ENCODE measurements around the gene KRTAP5-8. TPM values are rescaled to one million over a fixed set of nuclear protein-coding genes. Genes with fewer than 3 reads are reported as not detected.
A peak's percentile ranks its signal among the peaks of the same experiment; 100 is the strongest.

The KRTAP5-8 gene
- total RNA-seq, 6 experiments from 2014 or later, result 0.24 TPM; not detected in 5

DNA sequence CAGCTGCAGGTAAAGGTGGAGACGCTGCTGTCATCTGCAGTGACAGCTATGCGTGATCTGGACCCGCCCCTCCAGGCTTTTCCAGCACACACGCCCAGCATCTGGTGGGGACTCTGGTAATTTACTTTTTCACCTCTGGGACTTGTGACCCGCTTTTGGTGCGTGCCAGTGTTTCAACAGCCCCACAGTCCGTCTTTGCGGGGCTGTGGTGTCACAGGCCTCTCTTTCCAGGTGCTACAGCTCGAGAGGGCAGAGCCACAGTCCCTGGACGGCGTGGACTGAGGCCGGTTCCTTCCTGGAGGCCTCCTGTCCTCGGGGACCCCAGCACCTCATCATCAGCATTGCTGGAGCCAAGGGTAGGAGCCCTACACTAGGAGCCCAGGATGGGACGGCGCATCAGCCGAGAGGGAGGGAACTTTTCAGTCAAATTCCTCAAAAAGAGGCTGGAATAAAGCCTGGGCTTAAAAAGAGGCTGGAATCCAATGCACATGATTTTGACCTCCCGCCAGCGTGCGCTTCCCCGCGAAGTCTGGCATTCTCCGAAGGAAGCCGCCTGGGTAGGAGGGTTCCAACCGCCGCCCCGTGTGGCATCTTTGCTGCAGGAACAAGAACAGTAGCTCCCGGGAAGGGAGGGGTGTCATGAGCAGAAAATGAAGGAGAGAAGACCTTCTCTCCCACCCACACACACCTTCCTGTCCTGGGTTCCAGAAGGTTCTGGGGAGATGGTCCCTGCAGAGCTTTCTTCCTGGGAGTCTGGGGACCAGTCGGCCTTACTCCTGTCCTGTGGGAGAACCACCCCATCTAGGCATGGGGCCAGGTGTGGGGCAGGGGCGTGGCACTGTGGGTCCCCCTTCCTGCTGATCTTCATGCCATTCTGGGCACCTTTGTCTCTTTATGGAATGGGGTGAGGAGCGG, 36.5 kb upstream of the KRTAP5-8 start:
- Histone ChIP-seq H3K27me3 (no peaks in the 10 kb centered on the region), H3K36me3 (peaks cover 0 to 33% (median 7%) of the 10 kb centered on the region in 4 donors), H3K4me3 (no peak overlapping the region), H3K27ac (no peak overlapping the region), H3K4me1 (peaks cover 0 to 12% (median 5%) of the 10 kb centered on the region in 4 donors), H3K9me3 (no peaks in the 10 kb centered on the region)
- DNase-seq (peak in 1 of 3 donors; percentile 46), ATAC-seq (no peak)
- TF ChIP-seq CTCF (IDR thresholded peaks at IDR 0.05) (no peak), POLR2A (IDR thresholded peaks at IDR 0.05) (no peak)
- intact Hi-C loops (cut with DNase I), result no loop called here
- 78% methylated on average over 7 of the region's 30 CpGs for WGBS (ENCODE audit: insufficient coverage, low coverage, low lambda C conversion rate, missing lambda C conversion rate)

DNA sequence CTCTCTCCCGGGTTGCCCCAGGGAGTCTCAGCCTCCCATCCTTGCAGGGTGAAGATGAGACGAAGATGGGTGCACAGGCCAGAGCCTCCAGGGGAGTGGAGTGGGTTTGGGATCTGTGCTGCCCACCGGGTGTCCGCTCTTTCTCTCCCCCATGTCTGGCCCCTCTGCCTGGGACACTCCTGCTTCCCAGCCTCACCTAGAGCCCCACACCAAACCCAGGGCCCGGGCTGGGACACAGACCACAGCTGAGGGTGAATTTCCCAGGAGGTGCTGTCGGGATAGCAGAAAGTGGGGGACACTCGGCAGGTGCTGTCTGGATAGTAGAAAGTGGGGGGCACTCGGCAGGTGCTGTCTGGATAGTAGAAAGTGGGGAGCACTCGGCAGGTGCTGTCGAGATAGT, 35.8 kb upstream of the KRTAP5-8 start:
- TF ChIP-seq POLR2A (IDR thresholded peaks at IDR 0.05) (no peak), CTCF (IDR thresholded peaks at IDR 0.05) (no peak)
- no peak for ATAC-seq
- Histone ChIP-seq H3K27me3 (no peaks in the 10 kb centered on the region), H3K27ac (no peak overlapping the region), H3K36me3 (peaks cover 0 to 32% (median 4%) of the 10 kb centered on the region in 4 donors), H3K4me3 (no peak overlapping the region), H3K4me1 (peaks cover 0 to 12% (median 5%) of the 10 kb centered on the region in 4 donors), H3K9me3 (no peaks in the 10 kb centered on the region)
- intact Hi-C loops (cut with DNase I), result no loop called here
- DNase-seq, result peak in 1 of 3 donors; percentile 35
- WGBS (ENCODE audit: insufficient coverage, low coverage, low lambda C conversion rate, missing lambda C conversion rate), result 89% methylated on average over 6 of the region's 10 CpGs

DNA sequence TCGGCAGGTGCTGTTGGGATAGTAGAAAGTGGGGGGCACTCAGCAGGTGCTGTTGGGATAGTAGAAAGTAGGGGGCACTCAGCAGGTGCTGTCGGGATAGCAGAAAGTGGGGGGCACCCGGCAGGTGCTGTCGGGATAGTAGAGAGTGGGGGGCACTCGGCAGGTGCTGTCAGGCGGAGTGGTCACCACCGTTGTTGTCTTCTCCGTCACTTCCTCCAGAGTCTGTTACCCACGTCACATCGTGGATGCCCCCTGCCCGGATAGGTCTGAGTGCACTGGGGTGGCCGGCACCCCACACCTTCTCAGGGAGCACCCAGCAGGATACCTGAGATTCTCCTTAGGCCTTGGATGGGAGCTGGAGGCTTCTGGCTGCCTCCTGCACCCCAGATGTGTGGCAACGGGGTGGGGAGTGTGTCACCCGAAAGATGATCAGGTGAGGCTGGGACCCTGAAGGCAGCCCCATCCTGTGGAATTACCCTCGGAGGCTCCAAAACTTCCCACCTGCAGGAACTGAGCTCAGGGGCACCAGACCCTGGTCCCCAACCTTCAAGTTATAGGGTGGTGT, 34.9 kb upstream of the KRTAP5-8 start:
- TF ChIP-seq POLR2A (IDR thresholded peaks at IDR 0.05) (no peak), CTCF (IDR thresholded peaks at IDR 0.05) (no peak)
- intact Hi-C loops (cut with DNase I), result no loop called here
- Histone ChIP-seq H3K27ac (no peak overlapping the region), H3K27me3 (no peaks in the 10 kb centered on the region), H3K9me3 (no peaks in the 10 kb centered on the region), H3K4me3 (no peak overlapping the region), H3K4me1 (peaks cover 0 to 12% (median 5%) of the 10 kb centered on the region in 4 donors), H3K36me3 (peaks cover 0 to 23% (median 4%) of the 10 kb centered on the region in 4 donors)
- DNase-seq (peak in 2 of 3 donors; percentile 26 to 40), ATAC-seq (no peak)
- WGBS (ENCODE audit: insufficient coverage, low coverage, low lambda C conversion rate, missing lambda C conversion rate), result no CpG with 5 or more reads among the region's 15 CpGs

GRCh38 chr11:71504531-71504930, 33.3 kb upstream of the KRTAP5-8 start:
- no peak overlapping the region for H3K27ac ChIP-seq
- intact Hi-C loops (cut with DNase I), result no loop called here
- peaks cover 0 to 7% (median 0%) of the 10 kb centered on the region in 4 donors for H3K36me3 ChIP-seq
- H3K4me1 ChIP-seq, result peaks cover 0 to 12% (median 5%) of the 10 kb centered on the region in 4 donors
- TF ChIP-seq POLR2A (IDR thresholded peaks at IDR 0.05) (no peak), CTCF (IDR thresholded peaks at IDR 0.05) (no peak)
- peak in 1 of 3 donors; percentile 30 for DNase-seq
- no peaks in the 10 kb centered on the region for H3K27me3 ChIP-seq
- ATAC-seq, result no peak
- H3K4me3 ChIP-seq, result no peak overlapping the region
- no peaks in the 10 kb centered on the region for H3K9me3 ChIP-seq
- WGBS (ENCODE audit: insufficient coverage, low coverage, low lambda C conversion rate, missing lambda C conversion rate), result 73% methylated on average over 7 of the region's 10 CpGs

Data from right lobe of liver (tissue), 6 donors.